HEK293 (cell line): ENCODE measurements around the gene CDC42SE2.

Experiments used
- PRDM6 ChIP-seq: fragments of 450-650 bp; formaldehyde crosslinking; IDR thresholded peaks from 2 replicates; pipeline ENCODE4 v1.5.1; 2017; ENCODE audit warnings: missing biosample characterization, missing genetic modification characterization
- REST ChIP-seq: fragments of 450-650 bp; formaldehyde crosslinking; IDR thresholded peaks from 2 replicates; pipeline ENCODE4 v1.5.1; 2016; ENCODE audit warnings: missing biosample characterization, missing genetic modification characterization
- SCRT2 ChIP-seq: fragments of 450-650 bp; formaldehyde crosslinking; IDR thresholded peaks from 2 replicates; pipeline ENCODE4 v1.5.1; 2016; ENCODE audit warnings: missing biosample characterization, missing genetic modification characterization
- ZBTB7A ChIP-seq: fragments of 450-650 bp; formaldehyde crosslinking; IDR thresholded peaks from 2 replicates; pipeline ENCODE4 v1.5.1; 2016; ENCODE audit warnings: low read depth, missing biosample characterization, missing genetic modification characterization
- ZNF138 ChIP-seq: fragments of 450-650 bp; formaldehyde crosslinking; IDR thresholded peaks from 2 replicates; pipeline ENCODE4 v1.5.1; 2016; ENCODE audit warnings: missing biosample characterization, missing genetic modification characterization, borderline replicate concordance
- ZNF274 ChIP-seq, 2 experiments: fragments of 200-500 bp in 1 of 2; fragments of 450-650 bp in 1 of 2; sonication (Bioruptor generic) in 1 of 2; formaldehyde crosslinking in 1 of 2; IDR thresholded peaks; 2 replicates each; pipeline versions ENCODE4 v1.5.1 to v1.6.1; 2014 to 2016; ENCODE audit warnings: borderline replicate concordance in 1 of 2, inconsistent platforms in 1 of 2, low read length in 1 of 2, missing biosample characterization in 1 of 2, missing genetic modification characterization in 1 of 2
- ZSCAN16 ChIP-seq: fragments of 450-650 bp; formaldehyde crosslinking; IDR thresholded peaks from 2 replicates; pipeline ENCODE4 v1.5.1; 2016; ENCODE audit warnings: missing biosample characterization, missing genetic modification characterization

GRCh38 chr5:131318455-131318854, 54.6 kb downstream of the CDC42SE2 start:
- no peak for TF ChIP-seq ZNF138 (tag by site-specific recombination)
- TF ChIP-seq ZBTB7A, result no peak
- TF ChIP-seq SCRT2 (tag by site-specific recombination), result no peak
- no peak for TF ChIP-seq PRDM6
- TF ChIP-seq ZNF274 (IDR thresholded peaks at IDR 0.05; ENCODE audit: low read length), result no peak
- TF ChIP-seq ZNF274 (tag by site-specific recombination; IDR thresholded peaks at IDR 0.05; ENCODE audit: borderline replicate concordance), result no peak
- no peak for TF ChIP-seq ZSCAN16 (tag by site-specific recombination)
- TF ChIP-seq REST (tag by site-specific recombination), result no peak
